ENCODE data around the gene TSFM.

The TSFM gene

DNA sequence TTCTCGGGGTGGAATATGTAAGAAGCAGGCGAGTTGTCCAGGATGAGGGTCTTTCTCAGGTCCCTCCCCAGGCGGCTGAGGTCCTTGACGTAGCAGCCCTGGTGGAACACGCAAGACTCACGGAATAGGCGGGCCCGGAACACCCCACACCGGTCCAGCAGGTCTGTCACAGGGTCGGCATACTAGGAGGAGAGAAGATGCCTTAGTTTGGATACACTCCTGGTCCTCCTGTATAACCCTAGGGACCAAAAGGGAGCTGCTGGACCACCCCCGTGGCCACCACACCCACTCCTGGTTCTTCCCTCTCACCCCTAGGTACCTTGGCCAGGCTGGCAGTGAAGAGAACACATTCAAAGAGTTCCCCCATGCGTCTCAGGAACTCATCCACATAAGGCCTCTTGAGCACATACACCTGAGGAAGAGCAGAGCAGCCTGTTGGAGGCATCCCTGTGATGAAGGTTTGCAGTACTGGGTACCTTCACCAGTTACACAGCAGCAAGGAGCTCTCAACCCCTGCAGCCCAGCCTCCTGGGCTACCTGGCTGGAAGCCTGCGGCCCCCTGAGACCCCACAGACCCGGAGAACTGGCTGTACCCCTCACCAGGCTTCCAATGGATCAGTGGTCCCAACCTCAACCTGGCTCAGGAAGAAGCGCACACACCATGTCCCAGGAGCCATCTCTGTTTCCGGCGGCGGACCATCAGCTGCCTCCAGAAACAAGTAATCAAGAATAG is 41.5 kb downstream of the TSFM start:
- H3K9ac ChIP-seq (ENCODE audit: low read depth, low read length), result no peak overlapping the region
- peaks cover 1% of the 10 kb centered on the region for H3K79me2 ChIP-seq (ENCODE audit: insufficient read depth, low read length)
- H3K4me1 ChIP-seq (ENCODE audit: insufficient read depth, low read length), result no peaks in the 10 kb centered on the region
- no peak for TF ChIP-seq EZH2 (IDR thresholded peaks at IDR 0.05; ENCODE audit: borderline replicate concordance, low read depth, low read length, severe bottlenecking)
- no peak for TF ChIP-seq CTCF (IDR thresholded peaks at IDR 0.05; ENCODE audit: borderline replicate concordance, extremely low read depth, low read length, poor library complexity, severe bottlenecking)
- H3K4me2 ChIP-seq (ENCODE audit: insufficient read depth, low read length), result no peak overlapping the region
- peaks cover 23% of the 10 kb centered on the region for H4K20me1 ChIP-seq (ENCODE audit: insufficient read depth, low read length)
- no peak for DNase-seq
- no peaks in the 10 kb centered on the region for H3K9me3 ChIP-seq (ENCODE audit: insufficient read depth, low read length, severe bottlenecking)
- ATAC-seq (ENCODE audit: insufficient read depth, low read depth), result no peak; the same call in 2 of the 3 replicates
- H3K27me3 ChIP-seq (ENCODE audit: insufficient read depth, low read length, poor library complexity), result no peaks in the 10 kb centered on the region
- no peak overlapping the region for H3K27ac ChIP-seq (ENCODE audit: low read length)
- no peak overlapping the region for H3K4me3 ChIP-seq (ENCODE audit: low read depth in 1 of 2, low read length in 2 of 2)
- peaks cover 79% of the 10 kb centered on the region for H3K36me3 ChIP-seq (ENCODE audit: insufficient read depth, low read length)
- H2AFZ ChIP-seq (ENCODE audit: low read depth, low read length), result no peak overlapping the region

GRCh38 chr12:57825451-57825850 is 42.9 kb downstream of the TSFM start:
- Histone ChIP-seq H3K79me2 (ENCODE audit: insufficient read depth, low read length) (peaks cover 14% of the 10 kb centered on the region), H3K36me3 (ENCODE audit: insufficient read depth, low read length) (peaks cover 88% of the 10 kb centered on the region), H3K27me3 (ENCODE audit: insufficient read depth, low read length, poor library complexity) (no peaks in the 10 kb centered on the region), H2AFZ (ENCODE audit: low read depth, low read length) (no peak overlapping the region), H3K4me1 (ENCODE audit: insufficient read depth, low read length) (no peaks in the 10 kb centered on the region), H3K9me3 (ENCODE audit: insufficient read depth, low read length, severe bottlenecking) (no peaks in the 10 kb centered on the region), H3K27ac (ENCODE audit: low read length) (no peak overlapping the region), H3K4me2 (ENCODE audit: insufficient read depth, low read length) (no peak overlapping the region), H4K20me1 (ENCODE audit: insufficient read depth, low read length) (peaks cover 37% of the 10 kb centered on the region), H3K4me3 (ENCODE audit: low read depth in 1 of 2, low read length in 2 of 2) (no peak overlapping the region), H3K9ac (ENCODE audit: low read depth, low read length) (no peak overlapping the region)
- ATAC-seq (ENCODE audit: insufficient read depth, low read depth), result no peak
- TF ChIP-seq EZH2 (IDR thresholded peaks at IDR 0.05; ENCODE audit: borderline replicate concordance, low read depth, low read length, severe bottlenecking), result no peak
- TF ChIP-seq CTCF (IDR thresholded peaks at IDR 0.05; ENCODE audit: borderline replicate concordance, extremely low read depth, low read length, poor library complexity, severe bottlenecking), result no peak
- DNase-seq, result no peak

DNA sequence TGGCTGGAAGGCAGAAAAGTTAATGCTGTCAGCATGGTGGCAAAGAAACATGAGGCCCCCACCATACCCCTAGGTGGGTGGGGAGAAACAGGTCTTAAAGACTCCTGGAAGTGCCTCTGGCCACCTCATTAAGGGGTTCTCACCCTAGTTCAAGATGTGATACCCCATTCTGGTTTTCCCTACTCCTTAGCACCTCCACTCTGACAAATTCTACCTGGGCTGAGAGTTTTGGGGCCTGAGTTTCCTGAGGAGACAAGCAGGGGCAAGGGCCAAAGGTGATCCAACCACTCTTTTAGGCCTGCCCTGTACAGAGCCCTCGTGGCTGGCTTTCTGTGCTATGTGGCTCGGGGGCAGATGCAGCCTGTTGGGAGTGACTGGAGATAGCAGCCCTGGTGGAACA is 43.8 kb downstream of the TSFM start:
- no peak overlapping the region for H2AFZ ChIP-seq (ENCODE audit: low read depth, low read length)
- TF ChIP-seq CTCF (IDR thresholded peaks at IDR 0.05; ENCODE audit: borderline replicate concordance, extremely low read depth, low read length, poor library complexity, severe bottlenecking) (no peak), EZH2 (IDR thresholded peaks at IDR 0.05; ENCODE audit: borderline replicate concordance, low read depth, low read length, severe bottlenecking) (no peak)
- peaks cover 39% of the 10 kb centered on the region for H4K20me1 ChIP-seq (ENCODE audit: insufficient read depth, low read length)
- no peaks in the 10 kb centered on the region for H3K27me3 ChIP-seq (ENCODE audit: insufficient read depth, low read length, poor library complexity)
- no peak overlapping the region for H3K9ac ChIP-seq (ENCODE audit: low read depth, low read length)
- peaks cover 84% of the 10 kb centered on the region for H3K36me3 ChIP-seq (ENCODE audit: insufficient read depth, low read length)
- H3K9me3 ChIP-seq (ENCODE audit: insufficient read depth, low read length, severe bottlenecking), result no peaks in the 10 kb centered on the region
- no peak for ATAC-seq (ENCODE audit: insufficient read depth, low read depth)
- no peak overlapping the region for H3K4me3 ChIP-seq (ENCODE audit: low read depth in 1 of 2, low read length in 2 of 2)
- H3K4me2 ChIP-seq (ENCODE audit: insufficient read depth, low read length), result no peak overlapping the region
- no peak for DNase-seq
- H3K4me1 ChIP-seq (ENCODE audit: insufficient read depth, low read length), result no peaks in the 10 kb centered on the region
- no peak overlapping the region for H3K27ac ChIP-seq (ENCODE audit: low read length)
- H3K79me2 ChIP-seq (ENCODE audit: insufficient read depth, low read length), result peaks cover 24% of the 10 kb centered on the region
